NOMO-1 (cell line): Measurements from ENCODE around the gene CRHBP.

Experiments
- DNase-seq, 2 experiments: peaks; one replicate each; lab custom pipeline; 2025; ENCODE audit not compliant: unreplicated experiment in 2 of 2; lab: John Stamatoyannopoulos, UW

Gene CRHBP

DNA sequence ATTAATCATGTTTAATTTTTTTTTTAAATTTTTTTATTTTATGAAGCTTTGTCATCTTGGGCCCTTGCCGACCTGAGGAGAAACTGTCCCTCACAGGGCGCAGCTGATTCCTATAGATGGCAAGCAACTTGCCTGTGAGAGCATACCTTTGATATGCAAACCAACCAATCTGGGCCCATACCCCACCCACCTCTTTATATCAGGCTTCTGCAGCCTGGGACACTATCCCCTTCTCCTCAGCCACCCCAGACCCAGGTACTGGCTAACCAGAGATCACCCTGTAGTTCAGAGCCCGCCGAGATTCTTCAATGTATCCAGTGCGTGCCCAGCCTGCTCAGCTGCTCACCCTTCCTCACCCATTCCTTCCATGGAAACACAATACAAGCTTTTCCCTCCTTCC is 58.7 kb downstream of the CRHBP start:
- no peak for DNase-seq

DNA sequence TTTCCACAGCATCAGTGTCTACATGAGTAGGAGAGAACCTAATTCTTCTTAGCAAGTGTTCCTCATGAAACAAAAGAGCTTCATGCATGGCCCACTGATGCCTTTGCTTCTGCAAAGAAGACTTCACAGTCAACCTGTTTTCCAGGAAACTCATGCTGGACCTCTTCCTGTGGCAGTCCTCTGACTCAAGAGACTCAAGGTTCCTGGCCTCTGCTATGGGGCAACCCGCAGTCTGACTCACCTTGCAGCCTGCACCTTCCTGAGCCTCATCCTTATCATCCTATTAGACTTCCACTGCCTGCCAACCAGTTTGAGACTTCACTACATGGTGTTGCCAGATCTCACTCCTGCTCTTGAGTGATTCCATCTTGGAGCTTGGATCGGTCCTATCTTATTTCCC is 59.8 kb downstream of the CRHBP start:
- DNase-seq, result no peak

GRCh38 chr5:77015938-77016569 is 63.2 kb downstream of the CRHBP start:
- peak; percentile 38 to 57 for DNase-seq

DNA sequence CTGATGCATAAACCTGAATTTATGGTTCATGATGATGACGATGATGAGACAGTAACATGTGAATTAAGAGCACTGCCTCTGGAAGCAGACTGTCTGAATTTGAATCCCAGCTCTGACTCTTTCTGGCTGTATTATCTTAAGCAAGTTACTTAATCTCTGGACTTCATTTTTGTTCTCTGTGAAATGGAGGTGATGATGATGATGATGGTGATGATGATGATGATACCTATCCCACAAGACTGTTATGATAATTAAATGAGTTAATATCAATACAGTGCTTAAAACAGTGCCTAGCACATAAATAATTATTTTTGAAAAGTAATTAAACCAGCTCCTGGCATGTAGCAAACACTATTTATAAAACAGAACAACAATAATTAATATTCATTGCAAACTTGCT is 64.1 kb downstream of the CRHBP start:
- DNase-seq, result no peak

GRCh38 chr5:77017668-77018067 is 64.8 kb downstream of the CRHBP start:
- DNase-seq, result no peak
